HG02970 (cell line): ENCODE data around the gene PIKFYVE.
"Not testable (repeated sequence)": the region's sequence is repeated elsewhere in the genome, so short reads cannot be mapped to it uniquely, and the experiment has no call there.

ENCODE experiments used
- ATAC-seq: cut with Tn5 transposase; IDR thresholded peaks from one replicate; pipeline ENCODE4 v1.9.1; 2021; ENCODE audit warnings: mild to moderate bottlenecking, moderate library complexity, moderate number of reproducible peaks; ENCODE audit not compliant: unreplicated experiment, low FRiP score

PIKFYVE gene

DNA sequence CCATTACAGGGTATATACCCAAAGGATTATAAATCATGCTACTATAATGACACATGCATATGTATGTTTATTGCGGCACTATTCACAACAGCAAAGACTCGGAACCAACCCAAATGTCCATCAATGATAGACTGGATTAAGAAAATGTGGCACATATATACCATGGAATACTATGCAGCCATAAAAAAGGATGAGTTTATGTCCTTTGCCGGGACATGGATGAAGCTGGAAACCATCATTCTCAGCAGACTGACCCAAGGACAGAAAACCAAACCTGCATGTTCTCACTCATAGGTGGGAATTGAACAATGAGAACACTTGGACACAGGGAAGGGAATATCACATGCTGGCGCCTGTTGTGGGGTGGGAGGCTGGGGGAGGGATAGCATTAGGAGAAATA lies 130.7 kb downstream of the PIKFYVE start:
- ATAC-seq = not testable (repeated sequence)

- ATAC-seq = no peak
Observed at GRCh38 chr2:208399201-208399600, 133.1 kb downstream of the PIKFYVE start.

DNA sequence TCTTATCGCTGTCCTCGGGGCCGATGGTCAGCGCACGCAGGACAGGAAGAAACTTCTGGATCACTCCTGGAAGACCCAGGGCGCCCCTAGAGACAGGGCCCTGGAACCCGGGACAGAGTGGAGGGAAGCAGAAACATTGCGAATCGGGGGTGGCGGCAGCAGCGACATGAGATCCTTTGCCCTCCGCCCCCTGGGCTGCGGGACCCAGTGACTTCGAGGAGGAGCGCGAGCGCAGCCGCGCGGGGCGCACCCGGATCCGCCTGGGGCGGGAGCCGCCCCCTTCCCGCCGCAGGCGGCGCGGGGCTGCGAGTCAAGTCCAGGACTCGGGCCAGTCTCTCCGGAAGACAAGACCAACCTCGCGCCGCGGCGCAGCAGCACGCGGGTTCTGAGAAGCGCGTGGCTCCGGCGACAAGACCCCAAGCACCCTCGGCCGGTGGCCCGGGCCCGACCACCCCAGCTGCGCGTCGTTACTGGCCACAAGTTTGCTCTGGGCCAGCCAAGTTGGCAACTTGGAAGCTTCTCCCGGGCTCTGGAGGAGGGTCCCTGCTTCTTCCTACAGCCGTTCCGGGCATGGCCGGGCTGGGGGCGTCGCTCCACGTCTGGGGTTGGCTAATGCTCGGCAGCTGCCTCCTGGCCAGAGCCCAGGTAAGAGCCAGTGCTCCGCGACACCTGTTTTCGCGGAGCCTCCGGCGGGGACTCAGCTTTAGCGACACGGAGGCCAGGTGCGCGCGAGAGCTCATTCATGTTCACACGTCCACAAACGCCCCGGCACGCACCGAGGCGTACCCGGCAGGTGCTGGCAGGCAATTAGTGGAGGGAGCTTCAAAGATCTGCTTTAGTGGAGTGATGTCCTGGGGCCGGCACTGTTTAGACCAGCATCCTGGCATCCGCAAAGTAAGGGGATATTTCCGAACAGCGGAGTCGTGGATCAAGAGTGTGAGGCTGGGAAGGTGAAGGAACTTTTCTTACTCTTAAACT lies 140.7 kb downstream of the PIKFYVE start, which contains the start of gene PTH2R:
PTH2R (plus strand) TSS at position 319 of the 978 bp plus-strand sequence; CDS start at position 571, 252 bp downstream.
- no peak for ATAC-seq

GRCh38 chr2:208407667-208408066 lies 141.6 kb downstream of the PIKFYVE start:
- ATAC-seq = no peak
